Peyer's patch (tissue), 4 donors: ENCODE data around the gene NWD2.

ENCODE experiments used
- POLR2A ChIP-seq, 2 donors: fragments of 450-650 bp; IDR thresholded peaks; one replicate each; pipeline ENCODE4 v1.5.1; 2017; ENCODE audit warnings: antibody characterized with exemption in 2 of 2, mild to moderate bottlenecking in 2 of 2, moderate library complexity in 2 of 2
- TF ChIP-seq, protein P1 (sequence below), 6 experiments: fragments of 450-650 bp in 4 of 6; fragments of 200-600 bp in 2 of 6; sonication (generic) in 1 of 6; IDR thresholded peaks; one replicate each; pipeline ENCODE4 v1.5.1; 2017 to 2019; ENCODE audit warnings: antibody characterized with exemption in 6 of 6, mild to moderate bottlenecking in 3 of 6, moderate library complexity in 1 of 6

DNA sequence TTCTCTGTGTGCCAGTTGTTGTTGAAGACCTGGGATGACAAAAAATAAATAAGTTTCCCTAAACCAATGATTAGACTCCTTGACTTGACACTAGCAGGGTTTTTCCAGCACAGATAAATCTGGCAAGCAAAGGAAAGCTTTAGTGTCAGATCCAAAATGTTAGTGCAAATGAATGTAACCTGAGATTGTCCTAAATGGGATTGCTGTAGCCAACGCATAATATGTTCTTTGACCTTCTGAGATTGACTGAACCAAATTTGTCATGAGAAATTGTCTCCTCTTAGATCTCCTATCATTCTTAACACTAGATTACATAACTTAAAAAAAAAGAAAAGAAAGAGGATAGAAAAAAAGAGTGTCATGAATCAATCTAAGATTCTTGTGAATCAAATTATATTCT lies 245.2 kb downstream of the NWD2 start:
- TF ChIP-seq, protein P1, sequence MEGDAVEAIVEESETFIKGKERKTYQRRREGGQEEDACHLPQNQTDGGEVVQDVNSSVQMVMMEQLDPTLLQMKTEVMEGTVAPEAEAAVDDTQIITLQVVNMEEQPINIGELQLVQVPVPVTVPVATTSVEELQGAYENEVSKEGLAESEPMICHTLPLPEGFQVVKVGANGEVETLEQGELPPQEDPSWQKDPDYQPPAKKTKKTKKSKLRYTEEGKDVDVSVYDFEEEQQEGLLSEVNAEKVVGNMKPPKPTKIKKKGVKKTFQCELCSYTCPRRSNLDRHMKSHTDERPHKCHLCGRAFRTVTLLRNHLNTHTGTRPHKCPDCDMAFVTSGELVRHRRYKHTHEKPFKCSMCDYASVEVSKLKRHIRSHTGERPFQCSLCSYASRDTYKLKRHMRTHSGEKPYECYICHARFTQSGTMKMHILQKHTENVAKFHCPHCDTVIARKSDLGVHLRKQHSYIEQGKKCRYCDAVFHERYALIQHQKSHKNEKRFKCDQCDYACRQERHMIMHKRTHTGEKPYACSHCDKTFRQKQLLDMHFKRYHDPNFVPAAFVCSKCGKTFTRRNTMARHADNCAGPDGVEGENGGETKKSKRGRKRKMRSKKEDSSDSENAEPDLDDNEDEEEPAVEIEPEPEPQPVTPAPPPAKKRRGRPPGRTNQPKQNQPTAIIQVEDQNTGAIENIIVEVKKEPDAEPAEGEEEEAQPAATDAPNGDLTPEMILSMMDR (IDR thresholded peaks at IDR 0.05): no peak
- no peak for TF ChIP-seq POLR2A (IDR thresholded peaks at IDR 0.05)
